GM18508 (cell line): ENCODE data around the gene MTUS2.

Experiments
- ATAC-seq: cut with Tn5 transposase; IDR thresholded peaks from one replicate; pipeline ENCODE4 v1.9.1; 2021; ENCODE audit warnings: moderate number of reproducible peaks; ENCODE audit not compliant: insufficient read depth, unreplicated experiment

The MTUS2 gene

GRCh38 chr13:29532116-29532515 is 712.0 kb downstream of the MTUS2 start:
- ATAC-seq = no peak

- no peak for ATAC-seq
Measured at GRCh38 chr13:29532821-29533220, 712.7 kb downstream of the MTUS2 start.

DNA sequence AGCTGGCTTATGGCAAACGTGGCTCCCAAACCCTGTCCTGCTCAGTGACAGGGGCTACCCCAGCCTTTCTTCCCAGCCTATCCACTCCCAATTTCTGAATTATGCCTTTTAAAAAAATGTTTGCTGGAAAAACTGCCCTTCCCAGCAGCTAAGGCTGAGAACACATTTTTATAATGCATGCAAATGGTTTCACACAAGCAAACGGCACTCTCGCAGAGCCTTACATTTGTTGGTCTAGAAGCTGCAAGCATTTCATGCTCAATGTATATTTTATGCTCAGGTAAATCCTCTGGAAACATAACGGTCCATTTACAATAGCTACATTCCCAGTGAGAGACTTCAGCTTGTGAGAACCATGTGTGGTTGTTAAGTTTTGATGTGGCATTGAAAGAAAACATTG is 713.9 kb downstream of the MTUS2 start:
- ATAC-seq = no peak

GRCh38 chr13:29535663-29536655 is 715.8 kb downstream of the MTUS2 start:
- no peak for ATAC-seq

DNA sequence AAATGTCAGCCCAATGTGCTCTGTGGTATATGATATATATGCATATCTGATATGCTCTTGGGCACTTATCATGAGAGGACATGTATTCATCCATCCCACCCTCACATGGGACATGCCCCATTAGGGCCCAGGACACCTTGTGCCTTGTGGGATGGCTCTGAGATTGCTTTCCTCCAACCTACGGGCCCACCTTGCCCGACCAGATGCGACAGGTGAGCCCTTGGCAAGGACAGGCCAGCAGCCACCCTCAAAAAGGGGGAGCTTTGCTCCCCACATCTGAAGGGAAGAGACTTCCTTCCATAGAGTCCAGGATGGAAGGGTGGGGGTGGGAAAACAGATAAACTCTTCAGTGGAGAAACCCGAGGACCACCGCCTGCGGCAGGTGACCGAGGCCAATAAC is 716.7 kb downstream of the MTUS2 start:
- ATAC-seq = no peak

- no peak for ATAC-seq
Measured at GRCh38 chr13:29537736-29538651, 717.9 kb downstream of the MTUS2 start.

DNA sequence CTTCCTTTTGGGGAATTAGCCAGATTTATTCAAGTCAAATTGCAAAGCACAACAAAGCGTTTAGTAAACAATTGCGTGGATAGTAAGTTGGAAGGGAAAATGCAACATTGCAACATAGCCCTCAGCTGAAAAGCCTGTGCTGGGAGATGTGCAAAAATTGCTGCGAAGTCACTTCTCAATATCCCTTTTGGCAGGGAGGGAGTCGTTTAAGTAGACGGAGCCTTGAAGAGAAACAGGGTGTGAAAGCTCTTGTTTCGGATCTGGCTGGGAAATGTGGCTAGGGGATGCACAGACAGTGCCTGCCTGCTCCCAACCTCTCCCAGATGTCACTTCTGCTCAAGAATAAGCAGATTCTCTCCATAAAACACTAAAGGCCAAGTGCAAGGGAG is 718.5 kb downstream of the MTUS2 start:
- no peak for ATAC-seq

- ATAC-seq = no peak
Measured at GRCh38 chr13:29539856-29540255, 719.7 kb downstream of the MTUS2 start.

DNA sequence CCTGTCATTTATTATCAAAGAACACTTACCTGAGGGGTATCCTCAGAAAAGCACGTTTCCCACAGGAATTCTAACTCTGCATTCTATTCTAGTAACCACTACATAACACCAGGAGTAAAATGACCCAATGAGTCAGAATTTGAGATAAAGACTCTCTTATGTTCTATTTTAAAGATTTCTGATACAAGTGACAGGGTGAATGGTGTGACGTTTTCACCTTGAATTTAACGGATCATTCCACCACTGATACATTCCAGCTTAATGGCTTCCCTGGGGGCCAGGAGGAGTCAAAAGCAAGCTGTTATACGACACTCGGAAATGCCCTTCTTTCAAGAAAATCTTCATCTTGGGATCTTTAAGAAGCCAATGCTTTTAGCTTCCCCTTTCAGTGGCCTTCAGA is 720.2 kb downstream of the MTUS2 start:
- ATAC-seq = no peak

- ATAC-seq = no peak
Measured at GRCh38 chr13:29540799-29541198, 720.7 kb downstream of the MTUS2 start.

- no peak for ATAC-seq
Measured at GRCh38 chr13:29541400-29541799, 721.3 kb downstream of the MTUS2 start.

DNA sequence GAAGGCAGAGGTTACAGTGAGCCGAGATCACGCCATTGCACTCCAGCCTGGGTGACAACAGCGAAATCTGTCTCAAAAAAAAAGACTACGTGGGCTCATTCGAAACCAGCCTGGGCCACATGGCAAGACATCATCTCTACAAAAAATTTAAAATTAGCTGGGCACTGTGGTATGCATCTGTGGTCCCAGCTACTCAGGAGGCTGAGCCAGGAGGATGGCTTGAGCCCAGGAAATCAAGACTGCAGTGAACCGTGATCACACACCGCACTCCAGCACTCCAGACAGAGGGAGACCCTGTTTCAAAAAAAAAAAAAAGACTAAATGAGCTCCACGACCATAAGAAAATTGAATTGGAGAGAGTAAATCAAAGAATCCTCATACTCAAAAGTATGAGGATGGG is 722.2 kb downstream of the MTUS2 start:
- ATAC-seq = no peak

DNA sequence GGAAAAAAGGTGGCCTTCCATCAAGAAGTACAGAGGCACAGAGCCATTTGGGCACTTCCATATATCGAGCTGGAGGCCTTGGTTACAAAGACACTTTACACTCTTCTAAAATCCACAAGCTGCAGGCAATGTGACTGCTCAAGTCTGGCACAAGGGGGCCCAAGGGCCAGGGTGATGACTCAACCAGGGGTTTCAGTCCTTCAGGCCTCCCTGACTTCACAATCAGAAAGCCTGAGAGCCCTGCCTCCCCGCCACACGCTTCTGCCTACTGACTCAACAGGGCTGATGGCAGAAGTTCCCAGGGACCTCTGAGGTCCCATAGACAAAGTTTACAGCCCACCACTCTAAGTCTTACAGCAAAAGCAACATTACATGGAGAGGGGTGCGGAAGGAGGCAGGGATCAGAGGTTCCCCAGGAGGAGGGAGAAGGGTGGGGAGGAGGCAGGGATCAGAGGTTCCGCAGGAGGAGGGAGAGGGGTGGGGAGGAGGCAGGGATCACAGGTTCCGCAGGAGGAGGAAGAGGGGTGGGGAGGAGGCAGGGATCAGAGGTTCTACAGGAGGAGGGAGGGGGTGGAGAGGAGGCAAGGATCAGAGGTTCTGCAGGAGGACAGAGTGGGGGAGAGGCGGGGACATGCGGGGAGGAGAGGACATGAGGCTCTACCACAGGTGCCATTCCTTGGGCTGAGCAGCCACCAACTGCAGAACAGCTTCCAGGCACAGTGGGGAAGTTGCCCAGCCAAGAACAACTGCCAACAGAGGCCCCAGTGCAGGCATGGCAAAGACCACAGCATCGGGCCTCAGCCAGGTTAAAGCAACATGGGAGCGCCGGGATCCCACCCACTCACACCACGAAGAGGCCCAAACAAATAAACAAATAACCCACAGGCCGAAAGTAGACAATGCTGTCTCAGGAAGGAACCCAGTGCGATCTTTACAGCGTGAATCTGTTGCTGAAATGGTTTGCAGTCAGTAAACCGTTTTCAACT is 723.4 kb downstream of the MTUS2 start:
- ATAC-seq = peak; percentile 93

- no peak for ATAC-seq
Measured at GRCh38 chr13:29545988-29546387, 725.8 kb downstream of the MTUS2 start.

- no peak for ATAC-seq
Measured at GRCh38 chr13:29546662-29547061, 726.5 kb downstream of the MTUS2 start.

DNA sequence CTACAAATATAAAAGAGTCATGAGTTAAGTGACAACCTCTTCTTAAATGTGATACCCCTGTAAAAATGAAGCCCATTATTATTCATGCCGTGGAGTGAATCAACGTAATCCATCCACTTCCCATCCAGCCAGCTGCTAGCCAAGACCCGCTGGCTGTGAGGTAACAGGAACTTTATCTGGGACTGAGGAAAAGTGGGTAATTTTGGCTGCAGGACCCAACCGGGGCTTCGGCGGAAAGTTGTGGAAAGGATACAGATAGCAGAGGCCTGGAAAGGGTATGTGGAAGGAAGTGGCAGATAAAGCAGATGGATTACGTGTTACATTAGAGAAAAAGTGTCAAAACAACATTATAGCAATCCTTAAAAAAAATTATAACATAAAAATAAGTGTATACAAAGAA is 727.0 kb downstream of the MTUS2 start:
- ATAC-seq = no peak

GRCh38 chr13:29548722-29549121 is 728.6 kb downstream of the MTUS2 start:
- ATAC-seq = no peak

DNA sequence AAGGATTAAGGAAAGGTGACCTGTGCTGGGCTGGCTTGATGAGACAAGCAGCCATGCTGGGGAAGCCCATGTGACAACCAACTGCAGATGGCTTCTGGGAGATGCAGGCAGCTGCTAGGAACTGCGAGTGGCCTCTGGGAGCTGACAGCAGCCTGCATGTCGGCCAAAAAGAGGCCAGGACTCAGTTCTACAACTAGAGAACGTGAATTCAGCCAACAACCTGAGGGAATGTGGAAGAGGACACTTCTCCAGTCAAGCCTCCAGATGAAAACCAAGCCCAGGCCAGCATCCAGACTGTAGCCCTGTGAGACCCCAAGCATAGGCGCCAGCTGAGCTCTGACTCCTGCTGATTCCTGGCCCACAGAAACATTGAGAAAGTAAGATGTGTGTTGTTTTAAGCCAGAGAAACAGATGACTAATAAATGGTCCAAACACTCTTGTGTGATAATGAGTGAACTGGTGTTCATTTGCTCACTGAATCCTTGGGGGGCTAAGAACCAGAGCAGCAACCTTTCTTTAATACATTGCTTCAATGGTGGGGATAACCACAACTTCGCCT is 730.4 kb downstream of the MTUS2 start:
- no peak for ATAC-seq

DNA sequence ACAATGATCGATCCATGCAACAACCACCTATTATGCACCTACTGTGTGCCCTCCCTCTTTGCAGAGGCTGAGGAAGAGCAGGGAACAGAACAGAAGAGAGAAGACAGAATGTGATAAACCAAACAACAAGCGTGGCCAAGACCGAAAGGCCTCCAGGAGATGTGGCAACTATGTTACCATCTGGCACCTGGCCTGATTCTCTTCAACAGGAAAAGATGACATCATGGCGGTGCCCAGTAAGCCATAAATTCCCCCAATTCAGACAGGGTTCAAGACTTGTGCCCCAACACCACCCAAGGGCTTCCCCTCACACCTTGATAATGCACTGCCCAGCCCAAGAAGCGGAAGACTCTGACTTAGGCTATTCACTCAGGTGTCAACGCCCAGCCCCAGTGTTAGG is 731.1 kb downstream of the MTUS2 start:
- ATAC-seq = no peak
